T follicular helper cell (primary cell): ENCODE measurements around the gene EYA2.

ENCODE experiments used
- DNase-seq: peaks from one replicate; pipeline ENCODE4 v3.0.0-alpha.2; 2020; ENCODE audit warnings: low read depth

EYA2 gene

DNA sequence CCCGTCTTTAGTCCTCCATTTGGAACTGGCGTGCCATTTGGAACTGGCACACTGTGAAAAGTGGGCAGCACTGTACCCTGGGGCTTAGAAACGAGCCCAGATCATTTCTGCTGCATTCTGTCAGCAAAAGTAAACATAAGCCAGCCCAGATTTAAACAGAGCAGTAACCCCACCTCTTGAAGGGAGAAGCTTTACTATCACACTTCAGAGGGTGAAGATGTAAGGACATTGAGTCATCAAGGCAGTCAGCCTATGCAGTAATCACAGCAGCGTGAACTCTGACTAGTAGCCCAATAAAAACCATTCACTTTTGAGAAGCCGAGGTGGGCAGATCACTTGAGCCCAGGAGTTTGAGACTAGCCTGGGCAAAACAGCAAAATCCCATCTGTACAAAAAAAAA is 216.9 kb downstream of the EYA2 start:
- DNase-seq = no peak

DNA sequence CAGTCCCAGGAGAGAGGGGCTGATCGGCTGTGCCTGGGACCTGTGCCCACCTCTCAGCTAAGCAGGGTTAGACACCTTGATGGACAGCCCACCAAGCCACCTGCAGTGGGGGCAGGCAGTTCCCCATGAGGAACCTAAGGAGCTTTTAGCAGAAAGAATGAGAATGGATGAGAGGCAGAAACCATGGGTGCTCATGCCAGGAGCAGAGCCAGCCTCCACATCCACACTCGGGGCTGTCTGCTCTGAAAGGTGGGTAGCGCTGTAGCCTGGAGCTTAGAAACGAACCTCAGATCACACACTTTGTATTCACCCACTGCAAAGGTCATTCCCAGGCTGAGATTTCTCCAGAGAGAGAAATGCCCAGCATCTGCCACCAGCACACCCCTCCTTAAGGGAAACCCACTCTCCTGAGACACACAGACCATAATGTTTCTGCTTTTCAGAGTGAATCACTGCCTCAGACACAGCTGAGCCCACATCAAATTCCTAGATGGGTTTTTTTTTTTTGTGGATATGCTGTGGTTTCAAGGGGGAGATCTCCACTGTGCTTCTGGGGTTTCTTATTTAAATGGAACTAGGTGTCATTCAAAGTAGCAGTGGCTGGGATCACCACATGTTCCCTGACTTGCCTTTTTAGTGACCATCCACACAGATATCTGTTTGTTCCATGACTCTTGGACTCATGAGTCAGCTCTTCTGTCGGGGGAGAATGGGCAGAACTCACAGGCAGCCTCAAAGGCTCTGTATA is 218.9 kb downstream of the EYA2 start:
- DNase-seq = no peak

DNA sequence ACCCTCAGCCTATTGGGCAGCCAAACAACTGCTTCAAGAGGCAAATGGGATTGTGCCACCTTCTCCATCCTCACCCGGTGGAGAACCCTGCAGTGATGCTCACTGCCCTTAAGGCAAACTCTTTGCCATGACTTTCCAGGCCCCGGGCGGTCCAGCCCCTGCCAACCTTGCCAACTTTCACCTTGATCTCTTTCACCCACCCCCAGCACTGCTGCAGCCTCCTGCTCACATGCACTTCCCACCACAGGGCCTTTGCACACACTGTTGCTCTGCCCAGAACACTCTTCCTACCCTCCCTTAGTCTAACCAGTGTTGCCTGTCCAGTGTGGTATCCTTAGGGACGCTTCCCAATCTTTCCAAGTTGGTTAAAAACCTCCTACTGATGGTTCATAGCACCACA is 221.1 kb downstream of the EYA2 start:
- no peak for DNase-seq

DNA sequence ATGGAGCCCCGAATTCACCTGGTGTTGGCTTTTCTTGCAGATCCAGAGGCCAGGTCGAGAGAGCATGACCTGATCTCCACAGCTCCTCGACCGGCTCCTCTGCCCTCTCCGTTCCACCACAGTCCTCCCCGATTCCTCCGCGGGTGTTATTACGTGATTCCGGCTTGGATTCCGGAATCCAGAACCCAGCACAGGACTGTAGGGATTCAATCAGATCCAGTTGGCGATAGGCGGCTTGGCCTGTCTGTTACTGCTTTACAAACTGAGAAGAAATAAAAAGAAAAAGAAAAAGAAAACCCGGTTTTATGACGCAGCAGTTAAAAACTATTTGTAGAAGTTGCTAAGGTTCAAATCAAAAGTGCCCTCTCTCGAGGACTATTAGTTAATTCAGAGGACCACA is 222.7 kb downstream of the EYA2 start:
- no peak for DNase-seq

DNA sequence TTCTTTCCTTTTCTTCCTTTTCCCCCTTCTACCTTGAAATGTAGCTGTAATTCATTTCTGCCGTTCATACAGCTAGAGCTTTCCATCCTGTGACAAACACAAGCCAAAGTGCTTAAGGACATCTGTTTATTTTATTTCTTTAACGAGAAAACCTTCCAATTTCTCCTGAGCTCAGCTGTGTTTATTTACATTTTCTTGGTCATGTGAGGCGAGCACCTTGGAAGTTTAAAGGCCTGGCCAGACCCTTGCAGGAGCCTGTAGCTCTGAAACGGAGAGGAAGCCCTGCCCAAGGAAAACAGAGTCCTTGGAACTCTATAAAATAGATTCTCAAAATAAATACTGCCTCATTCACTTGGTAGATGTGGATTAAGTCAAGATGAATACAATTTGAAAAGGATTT is 223.1 kb downstream of the EYA2 start:
- no peak for DNase-seq

DNA sequence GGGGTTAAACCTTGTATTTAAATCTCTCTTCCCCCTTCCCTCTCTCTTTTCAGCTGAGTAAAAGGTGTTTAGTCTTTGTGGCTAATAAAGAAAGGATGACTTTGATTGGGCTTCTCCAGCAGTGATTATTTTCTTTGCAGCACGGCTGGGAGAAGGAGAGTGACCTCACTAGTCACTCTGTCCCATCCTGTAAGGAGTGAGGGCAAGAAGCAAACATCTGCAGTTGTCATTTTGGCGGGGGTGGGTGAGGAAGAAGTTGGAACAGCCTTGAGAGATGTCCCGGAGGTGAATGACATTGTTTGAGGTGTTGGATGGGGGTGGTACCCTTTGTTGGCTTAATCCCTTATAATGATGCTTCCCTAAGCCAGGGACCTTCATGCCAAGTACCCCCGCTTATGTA is 223.6 kb downstream of the EYA2 start:
- DNase-seq = no peak

DNA sequence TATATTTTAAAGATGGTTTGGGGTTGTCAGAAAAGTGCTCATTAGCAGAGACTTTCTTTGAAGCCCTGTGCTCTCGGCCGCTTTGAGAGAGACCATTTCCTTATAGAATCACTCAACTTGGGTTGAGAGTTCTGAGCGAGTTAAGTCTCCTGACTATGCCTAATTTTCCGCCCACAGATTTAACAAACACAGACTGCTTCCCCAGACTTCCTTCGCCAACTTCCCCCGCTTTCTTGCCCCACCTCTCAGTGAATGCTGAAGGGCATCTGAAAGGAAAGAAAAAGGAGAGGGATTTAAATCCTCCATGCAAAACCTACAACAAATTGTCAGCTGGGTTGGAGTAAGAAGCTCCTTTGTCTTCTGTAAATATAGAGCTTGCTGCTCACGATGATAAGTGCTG is 224.0 kb downstream of the EYA2 start:
- DNase-seq = no peak

DNA sequence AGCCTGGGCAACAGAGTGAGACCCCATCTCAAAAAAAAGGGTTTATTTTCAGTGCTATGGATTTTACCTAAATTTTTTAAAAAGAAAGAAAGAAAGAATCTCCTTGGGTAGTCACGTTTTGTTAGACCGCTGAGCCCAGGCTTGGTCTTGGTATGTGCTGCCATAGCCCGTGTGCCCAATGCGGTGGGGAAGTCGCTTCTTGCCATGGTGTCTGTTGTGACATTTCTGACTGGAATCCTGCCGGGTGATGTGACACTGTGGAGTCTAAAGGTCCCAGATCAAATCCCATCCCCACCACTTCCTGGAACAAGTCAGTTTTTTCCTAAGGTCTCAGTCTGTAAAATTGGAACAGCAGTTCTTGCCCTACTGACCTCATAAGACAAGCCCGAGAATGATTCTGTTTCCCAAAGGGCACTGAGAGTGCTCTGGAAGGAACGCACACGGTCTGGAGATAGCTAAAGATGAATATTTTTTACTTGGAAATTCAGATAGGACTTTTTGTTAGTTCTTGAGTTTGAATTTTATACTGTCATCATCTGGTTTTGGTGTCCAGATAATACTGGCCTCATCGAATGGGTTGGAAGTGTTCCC is 225.8 kb downstream of the EYA2 start:
- DNase-seq = no peak

DNA sequence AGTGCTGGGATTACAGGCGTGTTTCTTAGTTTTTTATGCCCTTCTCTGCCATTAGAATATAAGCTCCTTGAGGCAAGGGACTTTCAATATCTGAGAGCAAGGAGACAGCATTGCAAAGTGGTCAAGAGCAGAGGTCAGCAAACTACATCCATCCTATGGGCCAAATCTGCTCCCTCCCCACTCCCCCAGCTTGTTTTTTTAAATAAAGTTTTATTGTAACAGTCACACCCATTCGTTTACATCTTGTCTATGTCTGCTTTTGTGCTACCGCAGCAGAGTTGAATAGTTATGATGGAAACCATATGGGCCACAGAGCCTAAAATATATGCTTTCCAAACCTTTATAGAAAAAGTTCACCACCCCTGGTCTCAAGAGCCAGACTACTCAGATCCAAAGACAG is 227.9 kb downstream of the EYA2 start:
- no peak for DNase-seq

DNA sequence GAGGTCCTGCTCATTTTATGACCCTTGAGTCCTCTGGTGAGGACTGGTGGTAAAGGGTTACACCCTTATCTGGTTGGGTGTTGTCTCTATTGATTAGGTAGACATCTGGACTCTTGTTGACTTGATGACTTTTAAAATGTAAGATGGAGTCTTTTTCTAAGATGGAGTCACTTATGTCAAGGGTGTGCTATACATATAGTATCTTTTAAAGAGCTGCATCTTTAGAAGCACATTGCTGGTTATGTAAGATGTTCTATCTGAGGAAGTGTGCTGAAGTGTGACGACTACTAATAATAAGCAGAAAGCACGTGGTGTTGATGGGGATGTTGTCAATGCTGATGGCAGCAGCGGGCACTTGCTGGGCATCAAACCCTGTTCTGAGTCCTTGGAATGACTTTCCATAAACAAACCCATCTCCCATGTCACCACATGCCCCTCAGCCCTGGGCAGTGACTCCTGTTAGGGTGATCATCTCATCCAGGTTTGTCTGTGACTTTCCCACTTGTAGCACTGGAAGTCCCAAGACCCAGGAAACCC is 229.6 kb downstream of the EYA2 start:
- no peak for DNase-seq

DNA sequence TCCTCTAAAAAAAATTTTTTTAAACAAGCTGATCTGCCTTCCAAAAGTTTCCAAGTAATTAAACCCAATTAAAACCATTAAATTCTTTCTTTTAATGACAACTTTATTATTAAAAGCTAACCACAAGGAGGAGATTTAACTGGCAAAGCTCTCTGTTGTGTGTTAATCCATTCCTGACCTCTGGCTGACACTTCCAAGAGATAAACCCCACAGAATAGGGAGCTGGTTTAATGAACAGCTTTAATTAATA is 230.8 kb downstream of the EYA2 start:
- DNase-seq = no peak

DNA sequence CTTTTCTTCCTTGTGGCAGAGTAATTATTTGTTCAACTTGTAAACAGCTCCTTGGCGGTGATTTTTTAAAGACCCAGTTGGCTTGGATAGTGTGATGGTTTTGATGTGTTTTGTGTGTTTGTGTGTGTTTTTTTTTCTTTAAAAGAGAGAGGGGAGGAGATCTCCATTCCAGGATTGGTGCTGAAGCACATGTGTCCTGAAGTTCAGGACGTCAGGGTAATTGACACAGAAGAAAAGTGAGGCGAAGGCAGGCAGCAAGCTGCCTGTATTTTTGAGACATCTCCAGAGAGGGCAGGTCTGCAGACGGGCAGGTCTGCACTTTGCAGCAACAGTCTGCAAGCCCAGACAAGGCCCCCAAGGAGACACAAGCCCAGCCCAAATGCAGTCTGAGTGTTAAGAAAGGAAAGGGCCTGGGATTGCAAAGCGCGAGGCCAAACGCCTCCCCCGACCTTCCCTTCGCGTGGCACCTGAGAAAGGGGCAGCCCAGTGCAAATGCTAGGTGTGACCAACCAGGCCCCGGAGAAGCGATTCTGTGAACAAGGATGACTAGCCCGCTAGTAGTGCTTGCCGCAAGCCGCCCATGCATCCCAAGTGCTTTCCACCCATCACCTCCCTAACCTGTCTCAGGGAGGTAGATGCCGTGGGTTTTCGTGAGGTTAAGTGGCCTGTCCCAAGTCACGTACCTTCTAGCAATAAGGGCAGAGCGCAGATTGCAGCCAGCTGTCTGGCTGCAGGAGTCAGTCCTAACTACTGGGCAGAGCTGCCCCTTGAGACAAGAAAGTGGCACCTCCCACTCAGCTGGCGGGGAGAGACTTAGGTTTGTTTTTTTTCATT is 231.3 kb downstream of the EYA2 start:
- no peak for DNase-seq

DNA sequence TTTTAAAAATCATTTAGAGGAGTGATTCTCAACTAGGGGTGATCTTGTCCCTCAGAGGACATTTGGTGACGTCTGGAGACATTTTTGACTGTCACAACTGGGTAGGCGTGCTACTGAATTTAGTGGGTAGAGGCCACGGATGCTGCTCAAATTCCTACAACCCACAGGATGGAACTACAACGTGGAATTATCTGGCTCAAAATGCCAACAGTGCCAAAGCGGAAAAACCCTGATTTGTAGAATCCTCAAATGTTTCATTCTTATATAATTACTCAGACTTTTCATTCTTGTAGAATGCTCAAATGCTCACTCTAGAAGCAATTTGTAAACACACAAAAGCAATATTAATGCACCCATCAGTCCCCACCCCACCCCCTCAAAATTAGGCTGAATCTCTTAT is 232.1 kb downstream of the EYA2 start:
- DNase-seq = no peak

DNA sequence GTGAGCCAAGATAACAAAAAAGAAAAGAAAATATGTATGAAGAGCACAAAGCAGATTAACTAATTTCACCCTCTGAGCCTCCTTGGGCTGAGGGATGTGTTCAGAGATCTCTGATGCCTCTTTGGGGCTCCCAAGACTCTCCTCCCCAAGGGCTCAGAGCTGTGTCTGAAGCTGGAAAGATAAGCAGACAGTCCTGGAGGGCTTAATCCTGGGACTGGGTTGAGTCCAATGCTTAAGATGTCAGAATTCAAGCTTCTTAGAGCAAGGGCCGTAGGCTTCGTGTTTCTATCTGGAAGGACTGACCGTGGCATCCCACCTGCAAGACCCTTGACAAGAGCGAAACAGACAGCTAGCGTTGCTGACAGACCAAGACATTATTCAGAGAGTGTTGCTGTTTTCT is 232.9 kb downstream of the EYA2 start:
- no peak for DNase-seq

DNA sequence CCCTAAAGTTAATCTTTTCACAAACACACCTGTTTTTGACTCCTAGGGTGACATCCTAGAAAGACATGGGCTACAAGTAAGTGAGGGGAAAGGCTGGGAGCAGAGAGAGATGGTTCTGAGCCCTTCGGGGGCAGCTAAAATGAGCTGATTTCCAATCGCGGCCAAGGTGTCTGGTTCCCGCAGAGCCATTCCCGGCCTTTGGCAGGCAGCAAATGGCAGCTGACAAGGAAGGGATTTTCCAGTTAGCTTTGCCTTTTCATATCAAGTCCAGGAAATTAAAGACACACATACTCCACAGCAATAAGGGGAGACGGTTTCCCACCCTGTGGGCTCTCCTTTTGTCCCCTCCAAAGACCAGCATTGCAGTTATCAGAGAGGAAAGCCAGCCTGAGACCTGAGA is 233.4 kb downstream of the EYA2 start:
- DNase-seq = no peak

DNA sequence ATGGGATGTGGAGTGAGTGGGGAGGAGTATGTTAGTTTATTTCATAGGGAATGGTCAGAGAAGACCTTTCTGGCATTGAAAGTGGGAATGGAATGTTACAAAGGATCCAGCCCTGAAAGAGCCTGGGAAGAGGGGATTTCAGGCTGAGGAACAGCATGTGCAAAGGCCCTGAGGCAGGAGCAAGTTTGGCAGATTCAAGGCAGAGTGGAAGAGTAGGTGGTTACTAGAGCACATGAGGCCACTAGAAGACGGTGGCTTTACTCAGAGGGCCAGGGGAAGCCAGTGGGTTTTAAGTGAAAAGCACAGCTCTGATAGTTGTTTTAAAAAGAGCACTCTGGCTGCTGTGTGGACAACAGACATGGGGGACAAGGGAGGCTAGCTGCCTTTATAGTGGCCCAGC is 234.7 kb downstream of the EYA2 start:
- no peak for DNase-seq

DNA sequence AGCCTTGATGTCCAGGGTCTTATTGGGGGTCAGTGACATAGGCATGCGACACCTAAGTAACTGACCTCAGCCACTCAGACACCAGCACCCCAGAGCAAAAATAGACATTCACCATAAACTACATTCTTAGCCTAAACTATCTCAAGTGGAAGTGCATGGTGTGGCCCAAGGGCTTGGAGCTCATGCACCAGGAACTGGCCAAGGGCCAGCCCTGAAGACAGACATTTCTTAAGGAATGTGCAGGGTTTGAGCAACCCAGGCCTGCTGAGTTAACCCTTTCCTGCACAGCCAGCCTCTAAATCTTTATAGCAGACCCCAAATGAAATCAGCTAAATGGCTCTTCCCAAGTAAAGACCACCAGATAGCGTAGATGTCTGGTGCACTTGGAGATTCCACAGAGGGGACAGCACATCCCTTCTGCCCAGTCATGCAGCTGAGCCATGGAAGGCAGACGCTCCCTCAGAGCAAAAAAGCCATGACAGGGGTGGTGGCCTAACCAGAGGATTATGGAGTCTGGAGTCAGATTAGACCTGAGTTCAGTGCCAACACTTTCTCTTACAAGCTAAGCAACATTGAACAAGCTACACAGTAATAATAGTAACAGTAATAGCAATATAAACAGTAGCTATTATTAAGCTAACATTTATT is 239.3 kb downstream of the EYA2 start:
- no peak for DNase-seq

DNA sequence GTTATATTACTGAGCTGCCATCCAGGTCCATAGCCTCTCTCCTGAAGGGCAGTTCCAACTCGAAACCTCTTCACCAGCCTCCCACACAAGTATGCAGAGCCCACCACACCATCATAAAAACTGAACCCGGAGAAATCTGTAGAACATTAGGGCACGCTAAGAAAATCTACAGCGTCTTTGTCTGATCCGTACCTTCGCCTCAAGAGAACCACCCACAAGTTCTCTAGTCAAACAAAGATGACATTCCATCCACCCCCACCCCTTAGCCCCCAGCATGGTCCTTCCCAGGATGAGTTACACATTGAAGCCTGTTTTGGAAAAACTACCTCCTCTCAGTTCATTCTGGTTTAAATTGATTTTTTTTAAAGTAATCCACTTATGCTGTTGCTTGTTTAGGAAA is 242.1 kb downstream of the EYA2 start:
- DNase-seq = no peak

DNA sequence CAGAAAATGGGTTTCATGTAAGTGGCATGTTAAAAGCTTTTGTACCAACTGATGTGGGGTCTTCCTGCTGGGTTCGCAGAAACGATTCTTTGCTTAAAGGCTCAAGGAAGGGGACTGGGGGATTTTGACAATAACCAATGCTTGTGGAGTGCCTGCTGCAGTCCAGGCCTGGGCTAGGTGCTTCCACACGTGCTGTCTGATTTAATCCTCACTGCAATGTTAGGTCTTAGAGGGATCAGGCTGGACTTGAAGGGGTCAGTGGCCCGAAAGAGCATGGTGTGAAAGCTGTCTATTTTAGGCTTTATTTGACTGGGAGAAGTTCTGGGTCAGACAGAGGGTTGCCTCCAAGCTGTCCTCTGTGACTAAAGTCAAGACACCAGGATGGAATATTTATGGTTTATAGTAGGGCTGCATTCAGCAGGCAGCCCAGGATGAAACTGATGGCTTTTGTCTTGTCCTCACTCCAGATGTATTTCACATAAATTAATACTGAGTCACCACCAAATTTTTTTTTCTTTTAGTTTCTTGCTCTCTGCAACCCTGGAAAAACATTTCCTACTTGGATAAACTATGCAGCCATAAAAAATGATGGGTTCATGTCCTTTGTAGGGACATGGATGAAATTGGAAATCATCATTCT is 242.7 kb downstream of the EYA2 start:
- DNase-seq = no peak

DNA sequence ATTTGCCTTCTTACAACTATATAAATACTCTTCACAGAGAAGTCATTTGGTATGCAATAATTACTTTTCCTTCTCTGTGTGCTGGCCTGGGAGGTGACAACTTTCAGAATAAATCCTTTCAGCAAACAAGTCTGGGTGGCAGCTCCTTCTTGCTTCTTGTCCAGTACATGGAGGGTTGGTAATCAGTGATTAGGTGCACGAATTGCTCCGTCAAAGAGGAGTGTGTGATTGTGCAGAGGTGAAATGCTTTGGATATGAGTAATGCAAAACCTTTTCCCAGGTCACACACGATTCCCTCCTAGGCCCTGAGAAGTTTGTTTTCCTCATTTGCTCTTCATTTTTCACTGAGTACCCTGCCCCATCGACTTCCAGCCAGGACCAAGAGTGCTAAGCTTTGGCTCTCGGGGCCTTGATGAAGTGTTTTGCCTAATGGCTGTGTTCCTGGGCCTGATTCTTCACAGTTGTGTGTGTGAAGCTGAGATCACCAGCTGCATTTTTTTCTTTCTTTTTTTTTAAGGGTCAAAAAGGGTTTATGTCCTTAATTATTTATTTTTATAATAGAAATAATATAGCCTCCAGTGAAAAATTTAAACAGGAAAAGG is 245.4 kb downstream of the EYA2 start:
- no peak for DNase-seq

DNA sequence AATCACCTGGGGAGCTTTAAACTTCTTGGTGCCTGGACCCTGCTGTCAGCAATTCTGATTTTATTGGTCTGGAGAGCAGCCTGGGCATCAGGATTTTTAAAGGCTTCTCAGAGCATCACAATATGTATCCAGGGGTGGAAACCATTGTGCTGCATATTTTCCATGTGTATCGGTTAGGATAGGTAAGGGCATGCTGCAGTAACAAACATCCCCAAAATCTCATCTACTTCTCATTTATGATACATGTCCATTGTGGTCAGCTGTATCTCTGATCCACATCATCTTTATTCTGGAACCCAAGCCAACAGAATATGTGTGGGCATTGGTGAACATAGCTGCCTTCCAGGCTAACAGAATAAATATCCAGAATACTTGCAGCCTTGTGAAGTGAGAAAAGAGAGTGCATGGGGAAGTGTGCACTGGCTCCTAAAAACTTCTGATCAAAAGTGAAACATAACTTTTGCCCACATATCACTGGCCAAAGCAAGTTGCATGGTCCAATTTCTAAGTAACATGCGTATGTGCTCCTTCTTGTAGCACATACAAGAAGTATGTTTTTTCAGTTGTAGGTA is 246.8 kb downstream of the EYA2 start:
- DNase-seq = no peak
